Measurements from ENCODE around the gene CFAP68.
"Not testable (repeated sequence)": the region's sequence is repeated elsewhere in the genome, so short reads cannot be mapped to it uniquely, and the experiment has no call there.

The CFAP68 gene

GRCh38 chr11:111922803-111923202 is 43.5 kb downstream of the CFAP68 start:
- no peak overlapping the region for H3K4me3 ChIP-seq (ENCODE audit: low read depth, low read length)
- peak; percentile 89 for DNase-seq (ENCODE audit: low read depth)
- TF ChIP-seq, protein P1, sequence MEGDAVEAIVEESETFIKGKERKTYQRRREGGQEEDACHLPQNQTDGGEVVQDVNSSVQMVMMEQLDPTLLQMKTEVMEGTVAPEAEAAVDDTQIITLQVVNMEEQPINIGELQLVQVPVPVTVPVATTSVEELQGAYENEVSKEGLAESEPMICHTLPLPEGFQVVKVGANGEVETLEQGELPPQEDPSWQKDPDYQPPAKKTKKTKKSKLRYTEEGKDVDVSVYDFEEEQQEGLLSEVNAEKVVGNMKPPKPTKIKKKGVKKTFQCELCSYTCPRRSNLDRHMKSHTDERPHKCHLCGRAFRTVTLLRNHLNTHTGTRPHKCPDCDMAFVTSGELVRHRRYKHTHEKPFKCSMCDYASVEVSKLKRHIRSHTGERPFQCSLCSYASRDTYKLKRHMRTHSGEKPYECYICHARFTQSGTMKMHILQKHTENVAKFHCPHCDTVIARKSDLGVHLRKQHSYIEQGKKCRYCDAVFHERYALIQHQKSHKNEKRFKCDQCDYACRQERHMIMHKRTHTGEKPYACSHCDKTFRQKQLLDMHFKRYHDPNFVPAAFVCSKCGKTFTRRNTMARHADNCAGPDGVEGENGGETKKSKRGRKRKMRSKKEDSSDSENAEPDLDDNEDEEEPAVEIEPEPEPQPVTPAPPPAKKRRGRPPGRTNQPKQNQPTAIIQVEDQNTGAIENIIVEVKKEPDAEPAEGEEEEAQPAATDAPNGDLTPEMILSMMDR (conservative IDR thresholded peaks at IDR 0.05; ENCODE audit: low read depth, low read length) = no peak

DNA sequence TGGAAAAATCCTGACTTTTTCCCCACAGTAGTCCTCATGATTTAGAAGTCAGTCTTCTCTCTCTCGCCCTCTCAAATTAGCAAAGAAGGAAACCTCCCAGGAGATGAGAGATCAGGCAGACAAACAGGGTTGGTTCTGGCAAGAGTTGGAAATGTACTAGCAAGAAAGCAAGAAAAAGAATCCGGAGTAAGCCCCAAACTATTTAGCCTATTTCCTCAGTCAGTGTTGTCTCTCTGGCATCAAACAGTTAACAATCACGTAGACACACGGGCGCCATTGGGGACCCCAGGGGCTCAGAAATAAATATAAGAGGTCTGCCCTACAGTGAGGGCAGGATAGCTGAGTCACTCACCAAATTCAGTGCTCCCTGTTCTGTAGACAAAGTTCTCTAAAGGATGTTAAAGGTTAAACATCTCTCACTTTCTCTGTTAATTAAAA is 44.0 kb downstream of the CFAP68 start:
- no peak overlapping the region for H3K4me3 ChIP-seq (ENCODE audit: low read depth, low read length)
- DNase-seq (ENCODE audit: low read depth) = peak; percentile 50
- TF ChIP-seq, protein P1 (conservative IDR thresholded peaks at IDR 0.05; ENCODE audit: low read depth, low read length) = no peak

DNA sequence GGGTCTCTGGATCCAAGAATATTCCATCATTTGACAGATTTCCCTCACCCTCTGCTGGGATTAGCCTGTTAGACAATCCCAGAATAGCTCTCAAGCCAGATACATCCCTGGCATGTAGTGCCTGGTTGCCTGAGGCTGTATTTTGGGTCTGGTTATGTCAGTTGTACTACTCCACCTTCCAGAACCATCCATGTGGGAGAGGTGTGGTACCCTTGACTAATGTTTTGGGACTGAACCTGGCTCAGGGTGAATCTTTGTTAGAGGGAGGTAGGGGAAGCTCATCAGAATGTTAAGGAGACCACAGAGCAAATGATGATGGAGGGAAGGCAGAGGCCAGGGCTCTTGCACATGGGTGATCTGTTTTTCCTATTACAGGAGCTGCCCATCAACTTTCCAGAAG is 44.6 kb downstream of the CFAP68 start:
- DNase-seq (ENCODE audit: low read depth) = no peak
- H3K4me3 ChIP-seq (ENCODE audit: low read depth, low read length) = no peak overlapping the region
- TF ChIP-seq, protein P1 (conservative IDR thresholded peaks at IDR 0.05; ENCODE audit: low read depth, low read length) = no peak

GRCh38 chr11:111925953-111926352 is 46.6 kb downstream of the CFAP68 start:
- TF ChIP-seq, protein P1 (conservative IDR thresholded peaks at IDR 0.05; ENCODE audit: low read depth, low read length) = no peak
- H3K4me3 ChIP-seq (ENCODE audit: low read depth, low read length) = no peak overlapping the region
- DNase-seq (ENCODE audit: low read depth) = no peak

DNA sequence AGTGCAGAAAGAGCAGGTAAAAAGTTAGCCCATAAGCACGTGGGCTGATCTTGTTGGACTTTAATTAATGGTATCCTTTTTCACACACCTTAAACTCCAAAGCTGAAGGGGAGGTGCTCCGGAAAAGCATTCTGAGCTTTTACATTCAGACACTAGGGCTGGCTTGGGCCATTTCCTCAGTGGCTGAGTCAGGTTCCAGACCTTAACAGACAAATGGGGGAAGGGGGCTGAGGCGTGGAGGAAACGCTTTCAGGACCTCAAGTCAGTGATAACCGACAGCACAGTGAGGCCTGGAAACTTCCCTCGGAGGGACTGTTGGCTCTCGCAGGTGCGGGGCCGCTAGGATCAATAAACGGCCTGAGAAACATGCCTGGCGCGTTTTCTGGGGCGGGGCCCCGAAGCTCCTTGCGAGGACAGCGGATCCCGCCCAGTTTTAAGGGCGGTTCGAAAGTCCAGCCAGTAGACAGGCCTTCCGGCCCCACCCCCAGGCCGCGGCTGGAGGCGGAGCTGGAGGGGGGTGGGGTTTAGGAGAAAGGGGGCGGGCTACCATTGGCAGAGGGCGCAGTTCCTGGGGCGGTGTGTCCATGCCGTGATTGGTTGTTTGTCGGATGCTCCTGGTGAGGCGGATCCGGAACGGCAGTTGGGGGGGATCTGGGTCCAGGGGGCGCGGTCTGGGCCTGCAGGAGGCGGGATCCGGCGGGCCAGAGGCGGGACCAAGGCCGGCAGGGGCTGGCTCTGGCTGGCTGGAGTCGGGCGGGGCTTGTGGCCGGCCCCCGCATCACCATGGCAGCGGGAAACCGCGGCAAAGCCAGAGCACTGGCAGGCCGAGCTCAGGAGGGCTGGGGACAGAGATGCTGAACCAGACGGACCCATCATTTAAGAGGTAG is 47.4 kb downstream of the CFAP68 start:
- TF ChIP-seq, protein P1 (conservative IDR thresholded peaks at IDR 0.05; ENCODE audit: low read depth, low read length) = peak; percentile 16
- peak overlapping the region; percentile 60 for H3K4me3 ChIP-seq (ENCODE audit: low read depth, low read length)
- peak; percentile 99 for DNase-seq (ENCODE audit: low read depth)

DNA sequence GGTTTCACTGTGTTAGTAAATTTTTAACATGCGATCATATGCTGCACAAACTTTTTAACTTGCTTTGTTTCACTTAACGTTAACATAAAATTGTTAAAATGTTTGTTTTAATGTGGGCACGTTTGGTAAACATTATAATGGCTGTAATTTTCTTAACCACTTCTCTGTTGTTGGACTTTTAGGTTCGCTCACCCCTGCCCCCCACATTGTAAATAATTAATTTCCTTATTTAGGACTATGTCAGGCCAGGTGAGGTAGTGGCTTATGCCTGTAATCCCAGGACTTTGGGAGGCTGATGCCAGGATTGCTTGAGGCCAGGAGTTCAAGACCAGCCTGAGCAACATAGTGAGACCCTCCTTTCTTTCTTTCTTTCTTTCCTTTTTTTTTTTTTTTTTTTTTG is 51.1 kb downstream of the CFAP68 start:
- H3K4me3 ChIP-seq (ENCODE audit: low read depth, low read length) = no peak overlapping the region
- TF ChIP-seq, protein P1 (conservative IDR thresholded peaks at IDR 0.05; ENCODE audit: low read depth, low read length) = no peak
- DNase-seq (ENCODE audit: low read depth) = no peak

- DNase-seq (ENCODE audit: low read depth) = no peak
- TF ChIP-seq, protein P1 (conservative IDR thresholded peaks at IDR 0.05; ENCODE audit: low read depth, low read length) = no peak
- no peak overlapping the region for H3K4me3 ChIP-seq (ENCODE audit: low read depth, low read length)
Observed at GRCh38 chr11:111932611-111932950, 53.2 kb downstream of the CFAP68 start.

DNA sequence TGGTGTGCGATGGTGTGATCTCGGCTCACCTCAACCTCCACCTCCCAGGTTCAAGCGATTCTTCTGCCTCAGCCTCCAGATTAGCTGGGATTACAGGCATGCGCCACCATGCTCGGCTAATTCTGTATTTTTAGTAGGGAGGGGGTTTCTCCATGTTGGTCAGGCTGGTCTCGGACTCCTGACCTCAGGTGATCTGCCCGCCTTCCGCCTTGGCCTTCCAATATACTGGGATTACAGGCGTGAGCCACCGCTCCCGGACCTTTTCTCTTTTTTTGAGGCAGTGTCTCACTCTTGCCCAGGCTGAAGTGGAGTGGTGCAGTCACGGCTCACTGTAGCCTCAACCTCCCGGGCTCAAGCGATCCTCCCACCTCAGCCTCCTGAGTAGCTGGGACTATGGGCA is 53.8 kb downstream of the CFAP68 start:
- not testable (repeated sequence) for DNase-seq (ENCODE audit: low read depth); H3K4me3 ChIP-seq (ENCODE audit: low read depth, low read length)

Data from choroid plexus epithelial cell (primary cell).